Measurements from ENCODE around the gene TLCD5.

The TLCD5 gene

GRCh38 chr11:120342226-120342625 is 17.1 kb downstream of the TLCD5 start (continued):
- no peak for TF ChIP-seq ZNF449 (tag by site-specific recombination; IDR thresholded peaks at IDR 0.05)
- TF ChIP-seq ZBTB8A (tag by site-specific recombination; IDR thresholded peaks at IDR 0.05): no peak
- no peak for TF ChIP-seq ZNF747 (tag by site-specific recombination; IDR thresholded peaks at IDR 0.05)
- no peak for TF ChIP-seq PATZ1 (tag by site-specific recombination; IDR thresholded peaks at IDR 0.05)
- no peak for TF ChIP-seq ZBTB6 (tag by site-specific recombination; IDR thresholded peaks at IDR 0.05)

- ChIA-PET CTCF (interaction anchor here (1.1 kb wide), 1 partner anchor 43 kb away, joined by 3 read pairs; no protein-coding TSS in a partner anchor), POLR2A (no interaction called here)
- Histone ChIP-seq H3K4me1 (ENCODE audit: control insufficient read depth, insufficient read depth, low read length) (peaks cover 4% of the 10 kb centered on the region; the same call in 1 of the 2 replicates), H3K27ac (ENCODE audit: extremely low read depth, low read depth, low read length) (no peak overlapping the region), H3K36me3 (ENCODE audit: control insufficient read depth in 2 of 2, insufficient read depth in 1 of 2, low read length in 2 of 2) (no peaks in the 10 kb centered on the region), H3K4me3 (ENCODE audit: low read depth, low read length) (no peak overlapping the region), H3K9me3 (ENCODE audit: control insufficient read depth, insufficient read depth, low read depth, low read length) (no peaks in the 10 kb centered on the region)
- TF ChIP-seq BCL11B (tag by site-specific recombination; IDR thresholded peaks at IDR 0.05; ENCODE audit: low read depth) (no peak), ZNF692 (tag by site-specific recombination; IDR thresholded peaks at IDR 0.05) (no peak), ZNF621 (tag by site-specific recombination; IDR thresholded peaks at IDR 0.05) (no peak), ZNF707 (tag by site-specific recombination; IDR thresholded peaks at IDR 0.05) (no peak), ZNF132 (tag by site-specific recombination; IDR thresholded peaks at IDR 0.05; ENCODE audit: borderline replicate concordance) (no peak), ZNF23 (tag by site-specific recombination; IDR thresholded peaks at IDR 0.05; ENCODE audit: borderline replicate concordance) (no peak)
Observed at GRCh38 chr11:120342678-120343077, 17.6 kb downstream of the TLCD5 start.

GRCh38 chr11:120343429-120343828 is 18.3 kb downstream of the TLCD5 start:
- H3K4me3 ChIP-seq (ENCODE audit: low read depth, low read length): no peak overlapping the region
- H3K27ac ChIP-seq (ENCODE audit: extremely low read depth, low read depth, low read length): no peak overlapping the region
- ChIA-PET POLR2A (no interaction called here), CTCF (no interaction called here)
- H3K4me1 ChIP-seq (ENCODE audit: control insufficient read depth, insufficient read depth, low read length): peaks cover 6% of the 10 kb centered on the region; the same call in 1 of the 2 replicates
- no peaks in the 10 kb centered on the region for H3K9me3 ChIP-seq (ENCODE audit: control insufficient read depth, insufficient read depth, low read depth, low read length)
- TF ChIP-seq ZNF48 (tag by site-specific recombination; IDR thresholded peaks at IDR 0.05): no peak
- TF ChIP-seq ZNF132 (tag by site-specific recombination; IDR thresholded peaks at IDR 0.05; ENCODE audit: borderline replicate concordance): no peak
- no peak for TF ChIP-seq ZNF26 (tag by site-specific recombination; IDR thresholded peaks at IDR 0.05)
- no peak for TF ChIP-seq SETDB1 (IDR thresholded peaks at IDR 0.05; ENCODE audit: insufficient read length, low read length)
- TF ChIP-seq ZNF707 (tag by site-specific recombination; IDR thresholded peaks at IDR 0.05): no peak
- TF ChIP-seq ZNF248 (tag by site-specific recombination; IDR thresholded peaks at IDR 0.05): no peak
- no peak for TF ChIP-seq ATF2 (tag by site-specific recombination; IDR thresholded peaks at IDR 0.05; ENCODE audit: low read depth)
- no peak for TF ChIP-seq ZNF175 (tag by site-specific recombination; IDR thresholded peaks at IDR 0.05)
- TF ChIP-seq ZNF2 (tag by site-specific recombination; IDR thresholded peaks at IDR 0.05): no peak
- TF ChIP-seq ZNF202 (tag by site-specific recombination; IDR thresholded peaks at IDR 0.05; ENCODE audit: borderline replicate concordance): no peak
- no peak for TF ChIP-seq ZNF341 (tag by site-specific recombination; IDR thresholded peaks at IDR 0.05; ENCODE audit: low read depth)
- TF ChIP-seq ZNF280D (tag by site-specific recombination; IDR thresholded peaks at IDR 0.05): no peak
- H3K36me3 ChIP-seq (ENCODE audit: control insufficient read depth in 2 of 2, insufficient read depth in 1 of 2, low read length in 2 of 2): no peaks in the 10 kb centered on the region

Measured in HEK293 (cell line).